Neural progenitor cell (in vitro differentiated cells): Measurements from ENCODE around the gene GOT2. TPM values are rescaled to one million over a fixed set of nuclear protein-coding genes. Genes with fewer than 3 reads are reported as not detected.
"Not testable (repeated sequence)": the region's sequence is repeated elsewhere in the genome, so short reads cannot be mapped to it uniquely, and the experiment has no call there.

Experiments used
- DNase-seq: peaks from one replicate; pipeline ENCODE4 v3.0.0-alpha.2; 2016; ENCODE audit warnings: low spot score
- H2AFZ ChIP-seq: fragments of 200-600 bp; sonication (generic); replicated peaks from 2 replicates; pipeline ENCODE4 v1.6.1; 2016; ENCODE audit warnings: antibody characterized with exemption
- H3F3A ChIP-seq: fragments of 200-600 bp; sonication (generic); 2 replicates; pipeline ENCODE4 v1.6.1; 2016; ENCODE audit warnings: antibody characterized with exemption, low read depth
- H3K27ac ChIP-seq: fragments of 200-600 bp; sonication (generic); 2 replicates; pipeline ENCODE4 v1.5.1; 2016; ENCODE audit warnings: mild to moderate bottlenecking
- H3K27me3 ChIP-seq: fragments of 200-600 bp; sonication (generic); 2 replicates; pipeline ENCODE4 v1.6.1; 2016; ENCODE audit warnings: mild to moderate bottlenecking, moderate library complexity
- H3K36me3 ChIP-seq: fragments of 200-600 bp; sonication (generic); 2 replicates; pipeline ENCODE4 v1.5.1; 2016
- H3K4me1 ChIP-seq: fragments of 200-600 bp; sonication (generic); 2 replicates; pipeline ENCODE4 v1.6.1; 2016; ENCODE audit warnings: mixed run types
- H3K4me2 ChIP-seq: fragments of 200-600 bp; sonication (generic); 2 replicates; pipeline ENCODE4 v1.6.1; 2016
- H3K4me3 ChIP-seq: fragments of 200-600 bp; sonication (generic); 2 replicates; pipeline ENCODE4 v1.5.1; 2016
- H3K79me2 ChIP-seq: fragments of 200-600 bp; sonication (generic); 2 replicates; pipeline ENCODE4 v1.6.1; 2016; ENCODE audit warnings: low read depth
- H3K9ac ChIP-seq: fragments of 200-600 bp; sonication (generic); 2 replicates; pipeline ENCODE4 v1.6.1; 2016
- H3K9me3 ChIP-seq: fragments of 200-600 bp; sonication (generic); 2 replicates; pipeline ENCODE4 v1.5.1; 2016; ENCODE audit warnings: low read depth
- H4K20me1 ChIP-seq: fragments of 200-600 bp; sonication (generic); 2 replicates; pipeline ENCODE4 v1.6.1; 2016; ENCODE audit warnings: low read depth
- H3K27ac Mint-ChIP-seq: 3 replicates; pipeline ENCODE4 v1.8.0; 2021; ENCODE audit warnings: mixed read lengths
- H3K27me3 Mint-ChIP-seq: 2 replicates; pipeline ENCODE4 v1.8.0; 2022; ENCODE audit warnings: low read depth, mild to moderate bottlenecking, inconsistent platforms, moderate library complexity, mixed read lengths; ENCODE audit not compliant: insufficient read depth
- H3K36me3 Mint-ChIP-seq: 3 replicates; pipeline ENCODE4 v1.8.0; 2021; ENCODE audit warnings: mixed read lengths
- H3K4me1 Mint-ChIP-seq: 3 replicates; pipeline ENCODE4 v1.8.0; 2021; ENCODE audit warnings: mixed read lengths
- H3K4me3 Mint-ChIP-seq: 3 replicates; pipeline ENCODE4 v1.8.0; 2021; ENCODE audit warnings: mild to moderate bottlenecking, moderate library complexity, mixed read lengths
- H3K9me3 Mint-ChIP-seq: 3 replicates; pipeline ENCODE4 v1.8.0; 2020; ENCODE audit warnings: mixed read lengths
- CTCF ChIP-seq: fragments of 200-600 bp; sonication (generic); IDR thresholded peaks from 2 replicates; pipeline ENCODE4 v1.5.1; 2017; ENCODE audit warnings: antibody characterized with exemption, mild to moderate bottlenecking
- EZH2 ChIP-seq: fragments of 200-600 bp; sonication (generic); IDR thresholded peaks from 2 replicates; pipeline ENCODE4 v1.6.1; 2017; ENCODE audit warnings: antibody characterized with exemption, mild to moderate bottlenecking, moderate library complexity
- EZH2phosphoT487 ChIP-seq: fragments of 200-600 bp; sonication (generic); IDR thresholded peaks from 2 replicates; pipeline ENCODE4 v1.6.1; 2017; ENCODE audit warnings: antibody characterized with exemption
- total RNA-seq: library from RNA; depleted of rRNA; stranded (reverse); fragments of >200 nt; gene quantifications from 2 replicates; pipeline ENCODE4 v1.2.3, GENCODE V29; 2015; ENCODE audit warnings: low replicate concordance

Gene GOT2
- total RNA-seq, 1 donor from 2014 or later: 77.2 TPM

GRCh38 chr16:58741166-58741565, 7.0 kb upstream of the GOT2 start:
- peaks cover 4% of the 10 kb centered on the region for H3K27me3 Mint-ChIP-seq
- H3K4me3 ChIP-seq: no peak overlapping the region
- H4K20me1 ChIP-seq: no peaks in the 10 kb centered on the region
- H3K36me3 Mint-ChIP-seq: no peaks in the 10 kb centered on the region
- H3K4me2 ChIP-seq: no peak overlapping the region
- H3K27ac ChIP-seq: no peak overlapping the region
- no peak overlapping the region for H3K9ac ChIP-seq
- H3K9me3 Mint-ChIP-seq: no peaks in the 10 kb centered on the region
- peaks cover 4% of the 10 kb centered on the region for H3F3A ChIP-seq
- DNase-seq: no peak
- no peak overlapping the region for H2AFZ ChIP-seq
- no peak overlapping the region for H3K27ac Mint-ChIP-seq
- H3K4me1 ChIP-seq: no peaks in the 10 kb centered on the region
- TF ChIP-seq EZH2 (no peak), CTCF (no peak), EZH2phosphoT487 (no peak)
- H3K9me3 ChIP-seq: no peaks in the 10 kb centered on the region
- H3K4me1 Mint-ChIP-seq: no peaks in the 10 kb centered on the region
- H3K36me3 ChIP-seq: no peaks in the 10 kb centered on the region
- H3K27me3 ChIP-seq: no peaks in the 10 kb centered on the region
- H3K79me2 ChIP-seq: no peaks in the 10 kb centered on the region
- no peak overlapping the region for H3K4me3 Mint-ChIP-seq

GRCh38 chr16:58738672-58739296, 4.7 kb upstream of the GOT2 start:
- Histone ChIP-seq H3K9ac (no peak overlapping the region), H3K79me2 (peaks cover 3% of the 10 kb centered on the region), H2AFZ (no peak overlapping the region), H3K27me3 (no peaks in the 10 kb centered on the region), H3K4me3 (no peak overlapping the region), H3K36me3 (no peaks in the 10 kb centered on the region), H4K20me1 (no peaks in the 10 kb centered on the region), H3K4me1 (no peaks in the 10 kb centered on the region), H3F3A (peaks cover 4% of the 10 kb centered on the region), H3K9me3 (no peaks in the 10 kb centered on the region), H3K27ac (no peak overlapping the region), H3K4me2 (no peak overlapping the region)
- Mint-ChIP-seq H3K4me3 (no peak overlapping the region), H3K36me3 (no peaks in the 10 kb centered on the region), H3K4me1 (no peaks in the 10 kb centered on the region), H3K27ac (no peak overlapping the region), H3K27me3 (peaks cover 3% of the 10 kb centered on the region), H3K9me3 (no peaks in the 10 kb centered on the region)
- TF ChIP-seq EZH2 (no peak), EZH2phosphoT487 (no peak), CTCF (no peak)
- no peak for DNase-seq

GRCh38 chr16:58736341-58736740, 2.2 kb upstream of the GOT2 start:
- H3K9ac ChIP-seq, H3K4me2 ChIP-seq, H3K27ac Mint-ChIP-seq, H3K36me3 Mint-ChIP-seq, H3K9me3 Mint-ChIP-seq, H3K27me3 ChIP-seq, H3K36me3 ChIP-seq, H3K9me3 ChIP-seq, H3K27ac ChIP-seq, H2AFZ ChIP-seq, DNase-seq, H3F3A ChIP-seq, H3K4me3 ChIP-seq, H3K4me3 Mint-ChIP-seq, H3K27me3 Mint-ChIP-seq: not testable (repeated sequence)
- H3K4me1 Mint-ChIP-seq: peaks cover 10% of the 10 kb centered on the region
- Histone ChIP-seq H4K20me1 (peaks cover 16% of the 10 kb centered on the region), H3K4me1 (peaks cover 10% of the 10 kb centered on the region), H3K79me2 (peaks cover 27% of the 10 kb centered on the region)

DNA sequence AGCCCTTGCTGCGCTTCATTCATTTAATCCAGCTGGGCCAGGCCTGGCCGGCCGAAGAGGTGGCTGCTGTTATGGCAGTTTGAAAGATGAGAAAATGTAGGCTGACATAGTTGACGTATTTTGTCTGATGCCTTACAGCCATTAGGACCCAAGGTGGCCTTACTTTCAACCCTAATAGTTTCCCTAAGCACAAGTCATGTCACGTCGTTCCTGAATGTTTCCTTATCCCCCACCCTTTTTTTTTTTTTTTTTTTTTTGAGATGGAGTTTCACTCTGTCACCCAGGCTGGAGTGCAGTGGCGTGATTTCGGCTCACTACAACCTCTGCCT, 307 bp upstream of the GOT2 start:
- no peaks in the 10 kb centered on the region for H3K27me3 Mint-ChIP-seq
- peak overlapping the region; percentile 100 for H3K4me3 Mint-ChIP-seq
- peaks cover 5% of the 10 kb centered on the region for H3K36me3 ChIP-seq
- no peak overlapping the region for H3K27ac ChIP-seq
- H2AFZ ChIP-seq: peak overlapping the region; percentile 82
- no peak for TF ChIP-seq EZH2
- TF ChIP-seq CTCF: no peak
- no peak for TF ChIP-seq EZH2phosphoT487
- H3K4me1 ChIP-seq: peaks cover 10% of the 10 kb centered on the region
- no peak for DNase-seq
- H3K27ac Mint-ChIP-seq: no peak overlapping the region
- no peaks in the 10 kb centered on the region for H3K9me3 ChIP-seq
- no peaks in the 10 kb centered on the region for H3K27me3 ChIP-seq
- H3K4me1 Mint-ChIP-seq: peaks cover 10% of the 10 kb centered on the region
- H3K9ac ChIP-seq: no peak overlapping the region
- H3K4me3 ChIP-seq: peak overlapping the region; percentile 90
- peak overlapping the region; percentile 79 for H3K4me2 ChIP-seq
- peaks cover 4% of the 10 kb centered on the region for H3F3A ChIP-seq
- H3K36me3 Mint-ChIP-seq: peaks cover 2% of the 10 kb centered on the region
- peaks cover 26% of the 10 kb centered on the region for H4K20me1 ChIP-seq
- H3K79me2 ChIP-seq: peaks cover 47% of the 10 kb centered on the region
- H3K9me3 Mint-ChIP-seq: no peaks in the 10 kb centered on the region
